Measurements from ENCODE around the gene PEX10.

DNA sequence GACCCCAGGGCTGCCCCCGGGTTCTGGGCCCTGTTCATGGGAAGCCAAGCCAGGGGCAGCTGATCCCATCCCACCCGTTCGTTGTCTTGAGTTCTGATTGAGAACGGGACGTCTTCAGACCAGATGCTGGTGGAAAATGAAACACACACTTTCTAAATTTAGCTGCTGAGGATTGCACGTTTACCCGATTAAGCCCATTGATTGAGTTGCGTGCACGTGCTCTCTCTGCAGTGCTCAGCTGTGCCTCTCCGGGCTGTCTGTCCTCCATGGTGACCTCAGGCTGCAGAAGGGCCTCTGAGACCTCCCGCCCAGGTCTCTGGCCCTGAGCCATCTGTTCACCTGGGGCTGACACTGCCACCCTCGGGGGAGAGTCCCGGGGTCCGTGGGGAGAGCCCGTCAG is 27.0 kb upstream of the PEX10 start:
- TF ChIP-seq, protein P1, sequence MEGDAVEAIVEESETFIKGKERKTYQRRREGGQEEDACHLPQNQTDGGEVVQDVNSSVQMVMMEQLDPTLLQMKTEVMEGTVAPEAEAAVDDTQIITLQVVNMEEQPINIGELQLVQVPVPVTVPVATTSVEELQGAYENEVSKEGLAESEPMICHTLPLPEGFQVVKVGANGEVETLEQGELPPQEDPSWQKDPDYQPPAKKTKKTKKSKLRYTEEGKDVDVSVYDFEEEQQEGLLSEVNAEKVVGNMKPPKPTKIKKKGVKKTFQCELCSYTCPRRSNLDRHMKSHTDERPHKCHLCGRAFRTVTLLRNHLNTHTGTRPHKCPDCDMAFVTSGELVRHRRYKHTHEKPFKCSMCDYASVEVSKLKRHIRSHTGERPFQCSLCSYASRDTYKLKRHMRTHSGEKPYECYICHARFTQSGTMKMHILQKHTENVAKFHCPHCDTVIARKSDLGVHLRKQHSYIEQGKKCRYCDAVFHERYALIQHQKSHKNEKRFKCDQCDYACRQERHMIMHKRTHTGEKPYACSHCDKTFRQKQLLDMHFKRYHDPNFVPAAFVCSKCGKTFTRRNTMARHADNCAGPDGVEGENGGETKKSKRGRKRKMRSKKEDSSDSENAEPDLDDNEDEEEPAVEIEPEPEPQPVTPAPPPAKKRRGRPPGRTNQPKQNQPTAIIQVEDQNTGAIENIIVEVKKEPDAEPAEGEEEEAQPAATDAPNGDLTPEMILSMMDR (conservative IDR thresholded peaks at IDR 0.05) = no peak
- no peak for TF ChIP-seq EZH2 (IDR thresholded peaks at IDR 0.05; ENCODE audit: low read depth)

Data from PC-9 (cell line).